ENCODE measurements around the gene USP33. TPM values are rescaled to one million over a fixed set of nuclear protein-coding genes. Genes with fewer than 3 reads are reported as not detected.

USP33 gene
- total RNA-seq, 4 donors from 2014 or later: 63.8 to 146 (median 98.3) TPM

DNA sequence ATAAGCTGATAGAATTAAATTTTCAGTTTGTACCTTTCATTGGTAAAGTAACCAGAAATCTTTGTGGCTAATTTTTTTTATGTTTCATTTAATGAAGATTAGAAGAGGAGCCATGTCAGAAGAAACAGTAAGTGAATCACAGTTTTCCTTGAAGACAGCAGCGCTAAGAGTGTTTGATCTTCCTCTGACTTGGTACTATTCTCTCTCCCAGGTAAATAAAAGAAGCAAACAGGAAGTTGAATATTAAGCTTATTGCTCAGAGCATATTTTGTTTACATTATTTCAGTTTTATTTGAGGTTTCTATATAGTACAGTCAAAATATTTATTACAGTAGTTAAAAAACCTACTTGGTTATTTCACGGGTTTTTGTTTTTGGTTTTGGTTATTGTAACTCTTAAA is 23.5 kb upstream of the USP33 start:
- ATAC-seq (ENCODE audit: low FRiP score) (no peak), DNase-seq (ENCODE audit: low spot score) (no peak)
- TF ChIP-seq, protein P1, sequence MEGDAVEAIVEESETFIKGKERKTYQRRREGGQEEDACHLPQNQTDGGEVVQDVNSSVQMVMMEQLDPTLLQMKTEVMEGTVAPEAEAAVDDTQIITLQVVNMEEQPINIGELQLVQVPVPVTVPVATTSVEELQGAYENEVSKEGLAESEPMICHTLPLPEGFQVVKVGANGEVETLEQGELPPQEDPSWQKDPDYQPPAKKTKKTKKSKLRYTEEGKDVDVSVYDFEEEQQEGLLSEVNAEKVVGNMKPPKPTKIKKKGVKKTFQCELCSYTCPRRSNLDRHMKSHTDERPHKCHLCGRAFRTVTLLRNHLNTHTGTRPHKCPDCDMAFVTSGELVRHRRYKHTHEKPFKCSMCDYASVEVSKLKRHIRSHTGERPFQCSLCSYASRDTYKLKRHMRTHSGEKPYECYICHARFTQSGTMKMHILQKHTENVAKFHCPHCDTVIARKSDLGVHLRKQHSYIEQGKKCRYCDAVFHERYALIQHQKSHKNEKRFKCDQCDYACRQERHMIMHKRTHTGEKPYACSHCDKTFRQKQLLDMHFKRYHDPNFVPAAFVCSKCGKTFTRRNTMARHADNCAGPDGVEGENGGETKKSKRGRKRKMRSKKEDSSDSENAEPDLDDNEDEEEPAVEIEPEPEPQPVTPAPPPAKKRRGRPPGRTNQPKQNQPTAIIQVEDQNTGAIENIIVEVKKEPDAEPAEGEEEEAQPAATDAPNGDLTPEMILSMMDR (IDR thresholded peaks at IDR 0.05): no peak

DNA sequence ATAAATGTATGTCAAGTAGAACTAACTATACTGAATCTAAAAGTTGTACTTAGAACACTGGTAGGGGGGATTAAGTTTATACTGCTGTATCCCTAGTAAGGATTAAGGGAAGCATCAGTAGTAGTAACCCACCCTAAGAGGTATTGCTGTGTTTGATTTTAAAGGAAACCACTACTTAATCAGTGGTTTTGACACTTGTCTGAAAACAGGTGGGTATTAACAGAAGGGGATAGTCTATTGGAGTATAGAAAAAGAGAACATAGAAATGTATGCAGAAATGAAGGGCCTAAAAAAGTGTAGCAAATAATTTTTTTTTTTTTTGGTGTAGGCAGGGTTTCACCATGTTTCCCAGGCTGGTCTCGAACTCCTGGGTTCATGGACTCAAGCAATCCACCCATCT is 22.0 kb upstream of the USP33 start:
- TF ChIP-seq, protein P1 (IDR thresholded peaks at IDR 0.05): no peak
- no peak for ATAC-seq (ENCODE audit: low FRiP score)
- DNase-seq (ENCODE audit: low spot score): no peak

DNA sequence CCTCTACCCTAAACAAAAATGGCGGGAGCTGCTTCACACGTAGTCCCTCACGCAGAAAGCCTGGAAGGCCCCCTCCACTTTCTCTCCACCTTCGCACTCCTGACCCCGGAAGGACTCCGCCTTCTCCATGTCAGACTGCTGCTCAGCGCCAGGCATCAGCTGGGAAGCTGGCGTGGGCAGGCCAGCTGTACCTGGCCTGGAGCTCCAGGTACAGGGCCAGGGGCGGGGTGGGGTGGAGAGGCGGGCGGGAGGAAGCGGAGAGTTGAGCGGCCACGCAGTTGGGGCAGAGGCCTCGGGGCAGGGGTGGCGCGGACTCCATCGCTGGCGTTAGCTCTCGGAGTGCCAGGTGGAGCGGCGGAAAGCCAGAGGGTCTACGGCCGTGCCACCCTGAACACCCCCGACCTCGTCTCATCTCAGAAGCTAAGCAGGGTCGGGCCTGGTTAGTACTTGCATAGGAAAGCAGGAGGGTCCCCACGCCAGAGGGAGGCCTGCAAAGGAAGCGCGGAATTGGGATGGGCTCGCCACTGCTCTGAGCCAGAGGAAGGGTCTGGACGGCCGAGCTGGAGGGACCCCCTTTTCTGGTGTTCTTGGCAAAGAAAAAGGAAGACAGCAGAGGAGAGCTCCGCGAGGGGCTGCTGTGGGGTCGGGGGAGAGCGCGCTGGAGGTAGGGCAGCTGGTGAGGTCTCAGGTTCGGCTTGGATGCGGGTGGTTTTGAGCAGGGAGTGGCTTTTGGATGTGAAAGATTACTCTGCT is 20.1 kb upstream of the USP33 start, which contains the start of gene MIGA1:
TSS of gene MIGA1 (plus strand) at position 121 of the 753 bp plus-strand sequence. CDS start 3,604 bp downstream, outside the sequence.
- ATAC-seq (ENCODE audit: low FRiP score): peak; percentile 97
- TF ChIP-seq, protein P1 (IDR thresholded peaks at IDR 0.05): no peak
- peak; percentile 42 for DNase-seq (ENCODE audit: low spot score)

DNA sequence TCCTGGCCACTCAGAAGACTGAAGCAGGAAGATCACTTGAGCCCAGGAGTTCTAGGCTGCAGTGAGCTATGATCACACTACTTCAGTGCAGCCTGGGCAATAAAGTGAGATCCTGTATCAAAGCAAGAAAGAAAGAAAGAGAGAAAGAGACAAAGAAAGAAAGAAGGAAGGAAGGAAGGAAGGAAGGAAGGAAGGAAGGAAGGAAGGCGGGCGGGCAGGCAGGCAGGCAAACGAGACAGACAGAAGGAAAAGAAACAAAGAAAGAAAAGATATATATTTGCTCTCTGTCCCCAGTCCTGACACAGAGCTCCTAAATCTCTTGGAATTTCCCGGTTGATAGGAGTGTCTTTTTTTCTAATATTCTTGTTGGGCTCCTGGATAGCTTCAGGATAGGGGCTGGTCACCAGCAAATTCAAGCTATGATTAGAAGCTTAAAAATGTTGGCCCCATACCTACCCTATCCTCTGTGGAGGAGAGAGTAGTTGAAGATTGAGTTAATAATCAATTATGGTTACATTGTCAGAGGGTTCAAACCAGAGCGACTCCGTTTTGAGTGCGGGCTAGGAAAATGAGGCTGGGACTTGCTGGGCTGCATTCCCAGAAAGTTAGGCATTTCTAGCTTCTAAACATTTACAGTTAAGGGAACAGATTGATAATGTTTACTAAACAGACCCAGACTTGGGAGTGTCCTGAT is 16.5 kb upstream of the USP33 start:
- no peak for DNase-seq (ENCODE audit: low spot score)
- no peak for ATAC-seq (ENCODE audit: low FRiP score)
- TF ChIP-seq, protein P1 (IDR thresholded peaks at IDR 0.05): no peak

DNA sequence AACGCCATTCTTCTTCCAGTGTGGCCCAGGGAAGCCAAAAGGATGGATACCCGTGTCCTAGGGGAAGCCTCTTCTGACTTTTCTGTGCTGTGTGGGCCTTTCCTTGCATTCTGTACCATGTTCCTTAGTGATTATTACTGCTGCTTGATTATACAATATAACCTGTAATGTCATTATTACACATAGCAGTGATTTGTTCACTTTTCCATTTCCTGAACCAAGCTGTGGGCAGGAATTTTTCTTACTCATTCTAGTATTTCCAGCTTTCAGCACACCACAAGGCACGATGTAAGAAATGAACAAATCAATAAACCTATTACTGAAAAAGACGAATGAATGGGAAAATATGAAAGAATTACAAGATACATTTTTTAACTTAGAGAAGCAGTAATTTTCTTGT is 8.4 kb upstream of the USP33 start:
- ATAC-seq (ENCODE audit: low FRiP score): no peak
- DNase-seq (ENCODE audit: low spot score): no peak
- TF ChIP-seq, protein P1 (IDR thresholded peaks at IDR 0.05): no peak

DNA sequence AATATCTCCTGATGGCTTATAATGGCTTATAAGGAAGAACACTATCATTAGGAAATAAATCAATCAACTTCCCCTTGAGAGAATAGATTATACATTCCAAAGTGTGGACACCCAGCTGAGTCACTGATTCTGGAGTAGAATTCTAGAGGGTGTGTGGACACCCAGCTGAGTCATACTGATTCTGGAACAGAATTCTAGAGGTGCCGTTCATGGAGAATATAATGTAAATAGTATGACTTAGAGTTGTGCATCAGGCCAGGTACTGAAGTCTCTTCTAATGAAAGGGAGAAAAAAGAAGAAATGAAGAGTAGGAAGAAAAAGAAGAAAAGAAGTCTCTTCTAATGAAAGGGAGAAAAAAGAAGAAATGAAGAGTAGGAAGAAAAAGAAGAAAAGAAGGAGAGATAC is 2.4 kb upstream of the USP33 start:
- ATAC-seq (ENCODE audit: low FRiP score) (no peak), DNase-seq (ENCODE audit: low spot score) (no peak)
- TF ChIP-seq, protein P1 (IDR thresholded peaks at IDR 0.05): no peak

Data from omental fat pad (tissue), 4 donors.